HG03520 (cell line): ENCODE data around the gene CCND1.
A peak's percentile ranks its signal among the peaks of the same experiment; 100 is the strongest.

Source experiments
- ATAC-seq: cut with Tn5 transposase; IDR thresholded peaks from one replicate; pipeline ENCODE4 v1.9.1; 2021; ENCODE audit warnings: mild to moderate bottlenecking, moderate library complexity; ENCODE audit not compliant: unreplicated experiment

Gene CCND1

GRCh38 chr11:69664103-69664775, 23.3 kb downstream of the CCND1 start:
- ATAC-seq: no peak

GRCh38 chr11:69664901-69665300, 23.9 kb downstream of the CCND1 start:
- no peak for ATAC-seq

- no peak for ATAC-seq
Observed at GRCh38 chr11:69665669-69666068, 24.7 kb downstream of the CCND1 start.

- no peak for ATAC-seq
Observed at GRCh38 chr11:69666261-69666660, 25.3 kb downstream of the CCND1 start.

- no peak for ATAC-seq
Observed at GRCh38 chr11:69666752-69667536, 26.0 kb downstream of the CCND1 start.

GRCh38 chr11:69667619-69668604, 27.0 kb downstream of the CCND1 start:
- no peak for ATAC-seq

GRCh38 chr11:69669486-69669885, 28.5 kb downstream of the CCND1 start:
- ATAC-seq: no peak

- ATAC-seq: no peak
Observed at GRCh38 chr11:69670158-69670845, 29.3 kb downstream of the CCND1 start.

- ATAC-seq: no peak
Observed at GRCh38 chr11:69671734-69672465, 30.9 kb downstream of the CCND1 start.

- ATAC-seq: no peak
Observed at GRCh38 chr11:69674267-69674885, 33.4 kb downstream of the CCND1 start.

GRCh38 chr11:69674886-69675714, 34.1 kb downstream of the CCND1 start, which contains the start of gene LTO1:
LTO1 (minus strand) TSS chr11:69675353; CDS start chr11:69675239, 114 bp downstream.
- ATAC-seq: peak; percentile 81

GRCh38 chr11:69677749-69678148, 36.8 kb downstream of the CCND1 start:
- ATAC-seq: no peak

- no peak for ATAC-seq
Observed at GRCh38 chr11:69680688-69681087, 39.7 kb downstream of the CCND1 start.

- ATAC-seq: no peak
Observed at GRCh38 chr11:69682221-69682620, 41.3 kb downstream of the CCND1 start.

GRCh38 chr11:69682681-69683326, 41.8 kb downstream of the CCND1 start:
- ATAC-seq: no peak

GRCh38 chr11:69683764-69684333, 42.9 kb downstream of the CCND1 start:
- ATAC-seq: no peak

- ATAC-seq: no peak
Observed at GRCh38 chr11:69684651-69685050, 43.7 kb downstream of the CCND1 start.

- no peak for ATAC-seq
Observed at GRCh38 chr11:69685348-69685747, 44.4 kb downstream of the CCND1 start.
